UCSD-AML1 (cell line): ENCODE results near the gene CACNA1B.
"Not testable (repeated sequence)": the region's sequence is repeated elsewhere in the genome, so short reads cannot be mapped to it uniquely, and the experiment has no call there.

ENCODE experiments used
- DNase-seq: peaks from one replicate; lab custom pipeline; 2025; ENCODE audit not compliant: unreplicated experiment; lab: John Stamatoyannopoulos, UW

The CACNA1B gene

GRCh38 chr9:138105561-138106505 lies 228.3 kb downstream of the CACNA1B start:
- no peak for DNase-seq

GRCh38 chr9:138107039-138107438 lies 229.5 kb downstream of the CACNA1B start:
- not testable (repeated sequence) for DNase-seq

- no peak for DNase-seq
Observed at GRCh38 chr9:138111607-138112006, 234.0 kb downstream of the CACNA1B start.

GRCh38 chr9:138112090-138112748 lies 234.6 kb downstream of the CACNA1B start:
- DNase-seq = no peak

- no peak for DNase-seq
Observed at GRCh38 chr9:138112791-138113600, 235.4 kb downstream of the CACNA1B start.

- DNase-seq = not testable (repeated sequence)
Observed at GRCh38 chr9:138113701-138114325, 236.2 kb downstream of the CACNA1B start.

GRCh38 chr9:138114501-138115245 lies 237.1 kb downstream of the CACNA1B start:
- DNase-seq = no peak

GRCh38 chr9:138115506-138115905 lies 237.9 kb downstream of the CACNA1B start:
- no peak for DNase-seq

- DNase-seq = no peak
Observed at GRCh38 chr9:138116521-138116920, 238.9 kb downstream of the CACNA1B start.

- DNase-seq = no peak
Observed at GRCh38 chr9:138117101-138117750, 239.6 kb downstream of the CACNA1B start.

GRCh38 chr9:138117836-138118235 lies 240.3 kb downstream of the CACNA1B start:
- no peak for DNase-seq

GRCh38 chr9:138118601-138119071 lies 241.1 kb downstream of the CACNA1B start:
- DNase-seq = no peak

GRCh38 chr9:138119202-138120027 lies 241.8 kb downstream of the CACNA1B start:
- DNase-seq = no peak

- DNase-seq = no peak
Observed at GRCh38 chr9:138120072-138120471, 242.5 kb downstream of the CACNA1B start.

GRCh38 chr9:138120511-138121437 lies 243.2 kb downstream of the CACNA1B start:
- no peak for DNase-seq

- no peak for DNase-seq
Observed at GRCh38 chr9:138121438-138122050, 244.0 kb downstream of the CACNA1B start.

- no peak for DNase-seq
Observed at GRCh38 chr9:138122201-138122600, 244.6 kb downstream of the CACNA1B start.
